Measurements from ENCODE around the gene TMEM201.

TMEM201 gene

DNA sequence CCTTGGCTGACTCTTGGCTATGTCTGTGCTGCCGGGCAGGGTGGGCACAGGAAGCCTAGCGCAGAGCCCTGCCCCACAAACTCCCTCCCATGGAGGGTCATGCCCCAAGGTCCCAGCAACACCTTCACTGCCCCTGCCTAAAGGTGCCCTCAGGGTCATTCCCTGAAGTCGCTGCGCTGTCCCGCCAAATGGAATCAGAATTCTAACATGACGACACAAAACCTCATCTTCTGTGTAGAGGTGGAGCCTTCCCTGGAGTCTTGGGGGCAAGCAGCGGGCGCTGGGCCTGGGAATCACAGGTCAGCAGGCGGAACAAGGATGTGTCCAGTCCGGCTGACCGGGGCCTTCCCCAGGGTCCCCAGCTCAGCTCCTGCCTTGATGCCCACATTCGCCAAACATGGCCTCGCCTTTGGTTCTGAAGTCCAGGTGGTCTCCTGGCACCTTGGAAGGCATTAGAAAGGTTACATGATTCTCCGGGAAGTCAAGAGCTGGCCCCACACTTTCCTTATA, 17.3 kb downstream of the TMEM201 start:
- no peak overlapping the region for H3K27ac Mint-ChIP-seq
- TF ChIP-seq, protein P1, sequence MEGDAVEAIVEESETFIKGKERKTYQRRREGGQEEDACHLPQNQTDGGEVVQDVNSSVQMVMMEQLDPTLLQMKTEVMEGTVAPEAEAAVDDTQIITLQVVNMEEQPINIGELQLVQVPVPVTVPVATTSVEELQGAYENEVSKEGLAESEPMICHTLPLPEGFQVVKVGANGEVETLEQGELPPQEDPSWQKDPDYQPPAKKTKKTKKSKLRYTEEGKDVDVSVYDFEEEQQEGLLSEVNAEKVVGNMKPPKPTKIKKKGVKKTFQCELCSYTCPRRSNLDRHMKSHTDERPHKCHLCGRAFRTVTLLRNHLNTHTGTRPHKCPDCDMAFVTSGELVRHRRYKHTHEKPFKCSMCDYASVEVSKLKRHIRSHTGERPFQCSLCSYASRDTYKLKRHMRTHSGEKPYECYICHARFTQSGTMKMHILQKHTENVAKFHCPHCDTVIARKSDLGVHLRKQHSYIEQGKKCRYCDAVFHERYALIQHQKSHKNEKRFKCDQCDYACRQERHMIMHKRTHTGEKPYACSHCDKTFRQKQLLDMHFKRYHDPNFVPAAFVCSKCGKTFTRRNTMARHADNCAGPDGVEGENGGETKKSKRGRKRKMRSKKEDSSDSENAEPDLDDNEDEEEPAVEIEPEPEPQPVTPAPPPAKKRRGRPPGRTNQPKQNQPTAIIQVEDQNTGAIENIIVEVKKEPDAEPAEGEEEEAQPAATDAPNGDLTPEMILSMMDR (IDR thresholded peaks at IDR 0.05; ENCODE audit: unreplicated experiment in 3 of 3), result no peak
- no peaks in the 10 kb centered on the region for H3K9me3 Mint-ChIP-seq
- peaks cover 7% of the 10 kb centered on the region for H3K4me1 Mint-ChIP-seq
- H3K27me3 Mint-ChIP-seq (ENCODE audit: low read depth), result no peaks in the 10 kb centered on the region
- peaks cover 3% of the 10 kb centered on the region for H3K36me3 Mint-ChIP-seq (ENCODE audit: low read depth)
- no peak overlapping the region for H3K4me3 Mint-ChIP-seq

DNA sequence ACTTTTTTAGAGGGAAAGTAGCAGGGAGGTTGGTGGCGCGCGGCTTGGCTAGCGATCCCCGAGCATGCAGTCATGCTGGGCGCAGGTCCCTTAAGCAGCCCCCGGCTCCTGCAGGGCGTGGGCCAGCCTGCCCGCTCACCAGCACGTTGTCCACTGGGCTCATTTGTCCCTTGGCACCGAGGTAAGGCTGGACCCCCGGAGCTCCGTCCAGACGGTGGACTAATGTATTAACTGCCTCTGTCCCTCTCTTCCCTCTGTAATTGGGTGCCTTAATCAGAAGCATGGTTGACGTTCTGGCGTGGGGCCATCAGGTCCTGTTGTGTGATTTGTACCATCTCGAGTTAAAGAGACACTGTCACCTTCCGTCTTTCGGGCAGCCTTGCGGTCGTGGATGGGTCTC, 17.7 kb downstream of the TMEM201 start:
- Mint-ChIP-seq H3K4me3 (no peak overlapping the region), H3K4me1 (peaks cover 7% of the 10 kb centered on the region), H3K27me3 (ENCODE audit: low read depth) (no peaks in the 10 kb centered on the region), H3K9me3 (no peaks in the 10 kb centered on the region), H3K36me3 (ENCODE audit: low read depth) (peaks cover 5% of the 10 kb centered on the region), H3K27ac (no peak overlapping the region)
- TF ChIP-seq, protein P1 (IDR thresholded peaks at IDR 0.05; ENCODE audit: unreplicated experiment in 3 of 3), result no peak

DNA sequence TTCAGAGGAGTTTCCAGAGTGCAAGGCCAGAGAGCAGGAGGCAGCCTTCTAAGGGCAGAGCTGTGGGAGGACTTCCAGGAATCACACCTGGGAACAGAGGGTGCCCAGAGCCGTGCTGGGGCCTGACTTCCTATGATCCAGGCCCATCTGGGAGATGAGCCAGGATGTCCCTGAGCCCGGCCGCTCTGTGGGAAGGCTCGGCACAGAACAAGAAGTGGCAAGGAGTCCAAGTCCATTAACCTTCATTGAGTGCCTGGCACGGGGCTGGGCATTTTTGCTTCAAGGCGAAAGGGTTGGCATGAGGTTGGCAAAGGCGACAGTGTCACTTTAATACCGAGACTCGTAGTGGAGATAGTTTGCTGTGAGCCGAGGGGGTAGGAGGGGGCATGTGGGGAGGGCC, 18.2 kb downstream of the TMEM201 start:
- TF ChIP-seq, protein P1 (IDR thresholded peaks at IDR 0.05; ENCODE audit: unreplicated experiment in 3 of 3), result no peak
- Mint-ChIP-seq H3K4me1 (peaks cover 7% of the 10 kb centered on the region), H3K36me3 (ENCODE audit: low read depth) (peaks cover 7% of the 10 kb centered on the region), H3K9me3 (no peaks in the 10 kb centered on the region), H3K27me3 (ENCODE audit: low read depth) (no peaks in the 10 kb centered on the region), H3K27ac (no peak overlapping the region), H3K4me3 (no peak overlapping the region)

DNA sequence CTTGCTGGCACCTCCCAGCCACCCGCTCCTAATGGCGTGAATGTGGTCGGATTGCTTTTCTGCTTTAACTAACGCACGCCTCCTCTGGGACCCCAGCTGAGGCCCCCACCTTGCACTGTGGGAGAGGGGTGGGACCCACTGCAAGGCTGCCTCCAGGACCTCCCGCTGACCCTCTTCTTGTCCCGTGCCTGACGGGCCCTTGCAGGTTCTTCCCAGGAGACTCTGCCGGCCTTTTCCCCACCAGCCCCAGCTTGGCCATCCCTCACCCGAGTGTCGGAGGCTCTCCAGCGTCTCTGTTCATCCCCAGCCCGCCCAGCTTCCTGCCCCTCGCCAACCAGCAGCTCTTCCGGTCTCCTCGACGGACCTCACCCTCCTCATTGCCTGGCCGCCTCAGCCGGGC, 18.6 kb downstream of the TMEM201 start:
- H3K9me3 Mint-ChIP-seq, result no peaks in the 10 kb centered on the region

DNA sequence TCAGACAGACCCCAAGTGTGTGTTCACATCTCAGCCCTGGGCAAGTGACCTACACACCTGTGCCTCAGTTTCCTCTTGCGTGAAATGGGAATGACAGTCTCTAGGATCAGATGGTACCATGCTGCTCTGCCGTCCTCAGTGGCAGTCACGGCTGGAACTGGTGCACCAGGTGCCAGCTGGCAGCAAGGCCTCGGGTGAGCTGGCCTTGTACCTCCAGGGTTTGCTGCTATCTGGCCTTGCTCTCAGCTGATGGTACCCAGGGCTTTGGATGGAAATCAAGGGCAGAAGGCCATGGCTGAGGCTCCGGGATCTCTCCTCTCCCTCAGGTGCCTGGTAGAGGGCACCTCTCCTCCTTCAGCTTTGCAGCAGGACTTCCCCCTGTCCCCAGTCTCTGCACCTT, 21.3 kb downstream of the TMEM201 start:
- Mint-ChIP-seq H3K36me3 (ENCODE audit: low read depth) (peaks cover 7% of the 10 kb centered on the region), H3K27me3 (ENCODE audit: low read depth) (no peaks in the 10 kb centered on the region)

More for the DNA sequence above, 18.6 kb downstream of the TMEM201 start:
- H3K27me3 Mint-ChIP-seq (ENCODE audit: low read depth), result no peaks in the 10 kb centered on the region
- H3K27ac Mint-ChIP-seq, result no peak overlapping the region
- H3K4me3 Mint-ChIP-seq, result no peak overlapping the region
- H3K36me3 Mint-ChIP-seq (ENCODE audit: low read depth), result peaks cover 7% of the 10 kb centered on the region
- peaks cover 7% of the 10 kb centered on the region for H3K4me1 Mint-ChIP-seq
- TF ChIP-seq, protein P1 (IDR thresholded peaks at IDR 0.05; ENCODE audit: unreplicated experiment in 3 of 3), result no peak

DNA sequence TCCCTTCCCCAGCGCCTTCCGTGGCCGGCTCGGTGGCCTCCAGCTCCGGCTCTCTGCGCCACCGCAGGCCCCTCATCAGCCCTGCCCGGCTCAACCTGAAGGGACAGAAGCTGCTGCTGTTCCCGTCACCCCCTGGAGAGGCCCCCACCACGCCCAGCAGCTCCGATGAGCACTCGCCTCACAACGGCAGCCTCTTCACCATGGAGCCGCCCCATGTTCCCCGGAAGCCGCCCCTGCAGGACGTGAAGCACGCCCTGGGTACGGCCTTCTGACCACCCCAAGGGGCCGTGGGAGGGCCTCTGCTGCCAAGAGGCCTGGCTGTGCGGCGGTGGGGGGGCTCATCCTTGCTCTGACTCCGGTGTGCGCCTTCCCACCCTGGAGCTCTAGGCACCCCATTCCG, 21.8 kb downstream of the TMEM201 start:
- Mint-ChIP-seq H3K9me3 (no peaks in the 10 kb centered on the region), H3K27ac (no peak overlapping the region), H3K36me3 (ENCODE audit: low read depth) (peaks cover 7% of the 10 kb centered on the region), H3K4me1 (no peaks in the 10 kb centered on the region), H3K4me3 (no peak overlapping the region), H3K27me3 (ENCODE audit: low read depth) (no peaks in the 10 kb centered on the region)
- TF ChIP-seq, protein P1 (IDR thresholded peaks at IDR 0.05; ENCODE audit: unreplicated experiment in 3 of 3), result no peak

More for the DNA sequence above, 21.3 kb downstream of the TMEM201 start:
- TF ChIP-seq, protein P1 (IDR thresholded peaks at IDR 0.05; ENCODE audit: unreplicated experiment in 3 of 3), result no peak
- peaks cover 2% of the 10 kb centered on the region for H3K4me1 Mint-ChIP-seq
- H3K27ac Mint-ChIP-seq, result no peak overlapping the region
- H3K4me3 Mint-ChIP-seq, result no peak overlapping the region
- no peaks in the 10 kb centered on the region for H3K9me3 Mint-ChIP-seq
